NCI-H2081 treated with DMSO at 0.1 percent for 48 hours (cell line): Measurements from ENCODE around the gene TMEM255B.

Experiments
- DNase-seq: peaks from one replicate; lab custom pipeline; 2025; lab: John Stamatoyannopoulos, UW

The TMEM255B gene

DNA sequence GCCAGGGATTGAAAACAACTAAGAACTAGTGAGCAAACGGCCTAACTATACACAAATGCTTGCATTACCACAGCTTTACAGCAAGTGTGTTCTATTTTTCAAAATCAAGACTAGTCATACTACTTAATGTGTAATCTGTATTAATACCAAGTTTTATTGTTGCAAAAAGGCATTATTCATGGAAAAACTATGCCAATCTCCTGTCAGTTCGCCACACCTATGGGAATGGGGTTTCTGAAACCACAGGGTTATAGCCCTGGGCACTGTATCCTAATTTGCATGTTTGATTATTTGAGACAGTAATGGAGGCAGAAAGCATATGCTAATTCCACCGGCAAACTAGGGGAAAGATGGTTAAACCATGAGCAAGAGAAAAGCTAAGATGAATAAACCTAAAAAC, 90.5 kb downstream of the TMEM255B start:
- DNase-seq = no peak

DNA sequence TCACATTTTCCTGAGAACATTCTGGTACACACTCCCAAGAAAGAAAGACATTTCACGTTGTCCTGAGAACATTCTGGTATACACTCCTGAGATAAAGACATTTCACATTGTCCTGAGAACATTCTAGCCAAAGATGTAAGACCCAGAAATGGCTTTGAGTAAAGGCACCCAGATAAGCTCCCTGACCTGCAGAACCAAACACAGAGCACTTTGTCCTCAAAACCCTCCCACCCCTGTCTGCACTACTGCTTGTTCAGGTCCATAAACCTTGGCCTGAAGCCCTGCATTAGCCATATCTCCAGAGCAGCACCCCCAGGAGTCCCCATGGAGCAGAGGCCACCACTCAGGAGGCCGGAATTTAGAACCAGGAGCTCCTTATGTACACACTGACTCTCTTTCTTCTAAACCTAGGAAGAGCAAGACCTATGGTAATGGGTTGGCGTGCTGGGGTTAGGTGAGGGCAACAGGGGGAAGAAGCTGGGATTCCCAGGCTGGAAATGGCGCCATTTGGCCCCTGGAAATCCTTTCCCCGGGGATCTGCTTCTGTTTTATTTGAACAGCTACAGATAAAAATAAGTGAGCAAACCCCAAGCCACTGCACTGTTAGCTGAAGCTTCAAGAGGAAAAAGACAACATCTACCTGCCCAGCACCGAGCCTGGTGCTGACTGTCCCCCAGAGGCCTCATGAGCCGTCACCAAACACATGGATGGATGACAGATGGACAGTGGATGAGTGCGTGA, 91.1 kb downstream of the TMEM255B start:
- no peak for DNase-seq

DNA sequence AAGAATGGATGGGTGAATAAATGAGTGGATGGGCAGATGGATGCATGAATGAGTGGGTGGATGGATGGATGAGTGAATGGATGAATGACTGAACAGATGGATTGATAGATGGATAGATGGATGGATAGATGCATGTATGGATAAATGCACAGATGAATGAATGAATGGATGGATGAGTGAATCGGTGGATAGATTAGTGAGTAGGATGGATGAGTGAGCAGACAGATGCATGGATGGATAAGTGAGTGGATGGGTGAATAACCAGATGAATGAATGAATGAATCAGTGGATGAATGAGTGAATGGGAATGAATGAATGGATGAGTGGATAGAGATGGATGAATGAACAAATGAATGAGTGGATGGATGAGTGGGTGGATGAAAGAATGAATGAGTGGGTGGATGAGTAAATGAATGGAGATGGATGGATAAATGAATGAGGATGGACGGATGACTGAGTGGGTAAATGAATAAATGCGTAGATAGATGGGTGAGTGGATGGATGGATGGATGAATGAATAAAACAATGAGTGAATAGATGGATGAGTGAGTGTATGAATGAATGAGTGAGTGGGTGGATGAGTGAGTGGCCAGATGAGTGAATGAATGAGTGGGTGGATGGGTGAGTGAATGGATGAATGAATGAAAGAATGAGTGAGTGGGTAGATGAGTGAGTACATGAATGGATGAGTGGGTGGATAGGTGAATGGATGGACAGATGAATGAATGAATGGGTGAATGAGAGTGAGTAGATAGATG, 91.9 kb downstream of the TMEM255B start:
- no peak for DNase-seq

DNA sequence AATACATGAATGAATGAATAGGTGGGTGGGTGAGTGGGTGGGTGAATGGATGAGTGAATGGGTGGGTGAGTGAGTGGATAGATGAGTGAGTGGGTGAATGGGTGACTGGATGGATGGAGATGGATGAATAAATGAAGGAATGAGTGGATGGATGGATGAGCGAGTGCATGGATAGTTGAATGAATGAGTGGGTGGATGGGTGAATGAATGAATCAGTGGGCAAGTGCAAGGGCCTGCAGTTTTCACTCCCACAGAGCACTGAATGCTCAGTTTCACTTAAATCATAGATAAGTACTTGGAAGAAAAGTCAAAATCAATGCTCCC, 92.4 kb downstream of the TMEM255B start:
- DNase-seq = no peak

DNA sequence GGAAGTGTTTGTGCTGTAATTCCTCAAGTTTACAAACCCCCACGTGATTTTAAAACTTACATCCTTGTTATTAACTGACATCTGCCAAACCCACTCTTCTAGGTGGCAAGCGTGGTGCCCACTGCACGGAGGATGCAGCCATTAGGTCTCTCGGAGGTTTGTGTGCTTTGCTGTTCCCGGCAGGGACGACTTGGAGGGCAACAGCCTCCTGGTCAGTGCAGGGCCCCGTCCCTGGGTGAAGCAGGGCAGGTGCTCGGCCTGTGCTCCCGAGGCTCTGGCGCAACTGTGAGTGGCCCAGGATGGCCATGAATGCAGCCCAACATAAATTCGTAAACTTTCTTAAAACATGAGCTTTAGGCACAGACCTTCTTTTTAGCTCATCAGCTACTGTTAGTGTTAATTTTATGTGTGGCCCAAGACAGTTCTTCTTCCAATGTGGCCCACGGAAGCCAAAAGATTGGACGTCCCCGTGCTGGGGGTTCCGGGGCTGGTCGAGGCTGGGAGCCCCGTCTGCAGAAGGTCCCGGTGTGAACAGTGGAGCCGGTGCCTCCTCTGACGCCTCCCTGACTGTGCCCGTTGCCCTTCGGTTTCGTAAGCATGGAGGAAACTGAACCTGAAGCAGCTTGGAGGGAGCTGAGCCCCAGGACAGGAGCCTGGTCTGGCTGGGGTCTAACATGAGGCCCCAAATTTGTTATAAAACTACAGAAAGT, 93.0 kb downstream of the TMEM255B start:
- DNase-seq = no peak

DNA sequence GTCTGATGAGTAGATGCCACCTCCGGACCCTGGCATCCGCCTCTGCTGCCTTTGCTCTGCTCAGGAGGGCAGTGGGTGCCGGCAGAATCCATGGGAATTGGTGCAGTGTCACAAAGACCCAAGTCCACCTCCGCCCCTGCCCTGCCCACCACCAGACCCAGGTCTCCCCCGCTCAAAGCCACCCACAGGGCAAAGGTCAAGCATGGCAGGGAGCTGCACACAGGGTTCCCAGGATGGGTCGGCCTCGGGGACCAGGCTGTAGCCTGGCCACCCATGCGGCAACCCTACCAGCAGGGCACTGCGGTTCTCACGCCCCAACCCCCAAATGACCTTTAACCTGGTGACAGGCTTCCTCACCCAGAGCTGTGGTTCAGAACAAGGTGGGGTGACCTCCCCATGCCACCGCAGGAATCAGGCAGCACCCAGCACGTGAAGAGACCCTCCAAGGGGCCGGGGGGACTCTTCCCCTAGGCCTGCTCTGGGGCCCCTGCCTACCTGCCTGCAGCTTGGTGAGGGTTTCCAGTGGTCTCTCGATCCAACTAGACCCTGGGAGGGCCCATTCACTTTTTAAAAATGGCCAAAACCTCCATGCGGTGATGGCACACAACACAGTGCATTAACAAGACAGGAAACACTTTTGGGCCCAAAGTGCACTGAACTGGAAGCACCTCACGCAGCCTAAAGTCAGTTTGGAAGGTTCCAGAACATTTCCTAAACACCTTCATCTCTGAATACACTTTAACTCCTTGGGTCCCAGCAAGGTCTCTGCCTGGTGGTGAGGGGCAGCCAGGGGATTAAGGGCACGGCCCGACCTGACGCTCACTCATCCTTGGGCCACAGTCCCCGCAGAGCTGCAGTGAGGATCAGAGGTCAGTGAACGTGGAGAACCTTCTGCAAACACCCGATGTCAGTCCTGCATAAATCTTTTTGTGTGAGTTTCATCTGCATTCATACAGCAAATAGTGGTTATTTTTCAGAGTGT, 93.8 kb downstream of the TMEM255B start:
- no peak for DNase-seq

DNA sequence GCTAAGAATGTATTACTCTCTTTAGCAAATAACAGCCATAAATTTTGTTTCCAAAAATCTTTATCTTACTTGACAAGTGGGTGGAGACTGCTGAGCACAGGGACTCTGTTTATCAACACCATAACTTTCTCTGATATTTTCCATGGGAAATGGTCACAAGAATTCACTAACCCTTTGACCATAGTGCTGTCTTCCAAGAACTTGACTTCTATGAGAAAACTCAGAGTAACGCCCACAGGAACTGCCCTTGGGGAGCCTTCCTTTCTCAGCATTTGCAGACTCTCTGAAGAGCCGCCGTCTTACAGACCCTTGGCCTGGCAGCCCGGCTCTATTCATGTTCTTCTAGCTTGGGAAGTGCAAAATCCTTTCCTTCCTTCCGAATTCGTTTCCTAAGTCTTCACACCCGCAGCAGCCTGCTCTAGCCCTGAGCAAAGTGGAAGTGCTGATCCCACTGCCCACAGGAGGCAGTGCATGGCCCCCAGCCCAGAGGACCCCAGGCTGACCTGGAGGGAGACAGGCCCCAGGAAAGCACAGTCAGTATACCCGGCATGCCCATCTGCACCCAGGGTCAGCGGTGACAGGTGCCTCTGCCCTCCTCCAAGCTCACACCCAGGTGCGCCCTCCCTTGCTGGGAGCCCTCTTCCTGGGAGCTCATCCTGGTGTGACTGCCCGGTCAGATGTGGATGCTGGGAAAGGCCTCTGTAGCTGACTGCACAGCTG, 94.7 kb downstream of the TMEM255B start:
- no peak for DNase-seq

DNA sequence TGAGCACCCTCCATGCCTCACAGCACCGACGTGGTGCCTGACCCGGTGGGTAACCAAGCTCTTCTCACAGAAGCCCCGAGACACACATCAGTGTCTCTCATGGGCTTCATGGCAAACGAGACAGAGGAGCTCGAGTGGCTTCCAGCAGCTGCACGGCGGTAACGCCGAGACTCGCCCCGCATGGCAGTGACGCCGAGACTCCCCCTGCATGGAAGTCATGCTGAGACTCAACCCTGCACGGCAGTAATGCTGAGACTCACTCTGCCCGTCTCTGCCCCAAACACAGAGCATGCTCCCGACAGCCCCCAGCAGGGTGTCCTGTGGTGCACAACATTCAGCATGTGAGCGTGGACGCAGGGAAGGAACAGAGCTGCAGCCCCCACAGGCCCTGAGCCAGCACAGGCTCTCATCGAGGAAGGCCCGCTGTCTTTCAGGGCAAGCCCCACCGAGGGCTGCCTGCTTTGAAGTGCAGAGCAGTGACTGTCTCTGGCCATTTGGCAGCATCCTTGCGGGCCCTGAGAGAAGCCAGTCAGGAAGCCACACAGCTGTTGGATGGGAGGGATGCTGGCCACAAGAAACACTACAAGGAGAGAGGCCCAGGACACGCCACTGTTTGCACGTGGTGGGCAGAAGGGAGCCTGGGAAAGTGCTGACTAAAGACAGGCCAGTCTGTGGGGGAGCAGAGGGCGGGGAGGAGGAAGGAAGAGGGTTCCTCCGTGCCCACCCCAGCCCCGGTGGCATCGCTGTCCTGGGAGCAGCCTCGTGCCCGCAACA, 95.4 kb downstream of the TMEM255B start:
- DNase-seq = no peak

DNA sequence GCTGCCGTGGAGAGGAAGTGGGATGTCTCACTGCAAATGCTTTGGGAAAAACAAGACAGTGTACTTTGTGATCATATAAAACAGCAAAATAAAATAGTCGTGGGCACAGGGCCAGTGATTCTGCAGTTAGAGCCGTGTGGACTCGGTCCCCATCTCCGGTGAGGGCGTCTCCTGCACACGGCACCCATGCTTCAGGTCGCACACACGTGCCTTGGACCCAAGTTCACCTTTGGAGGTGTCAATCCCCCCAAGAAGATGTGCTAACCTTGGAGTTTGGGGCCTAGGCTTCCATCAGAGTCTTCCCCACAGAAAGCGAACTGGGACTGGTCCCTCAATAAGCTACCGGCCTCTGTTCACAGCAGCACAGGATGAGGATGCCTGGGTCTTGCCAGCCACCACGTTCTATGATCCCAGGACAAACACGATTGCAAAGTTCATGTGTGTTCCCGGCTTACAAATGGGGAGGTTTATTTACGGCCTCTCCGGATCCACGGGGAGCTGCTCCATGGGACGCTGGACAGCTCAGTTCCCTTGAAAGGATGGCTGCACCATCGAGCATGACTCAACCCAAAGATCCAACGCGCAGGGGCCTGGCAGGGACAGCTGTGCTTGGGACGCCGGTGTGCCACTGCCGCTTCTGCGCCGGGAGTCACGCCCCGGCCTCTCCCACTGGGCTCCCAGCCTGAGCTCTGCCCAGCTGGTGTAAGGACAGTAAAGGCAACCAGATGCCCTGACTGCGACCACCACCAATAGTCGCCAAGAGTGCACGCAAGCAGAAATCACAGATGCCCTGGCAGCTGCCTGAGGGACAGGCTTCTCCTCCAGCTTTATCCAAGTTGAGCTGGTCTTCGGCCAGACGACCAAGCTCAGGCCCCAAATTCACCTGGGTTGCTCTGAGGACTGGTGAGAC, 96.2 kb downstream of the TMEM255B start:
- no peak for DNase-seq

DNA sequence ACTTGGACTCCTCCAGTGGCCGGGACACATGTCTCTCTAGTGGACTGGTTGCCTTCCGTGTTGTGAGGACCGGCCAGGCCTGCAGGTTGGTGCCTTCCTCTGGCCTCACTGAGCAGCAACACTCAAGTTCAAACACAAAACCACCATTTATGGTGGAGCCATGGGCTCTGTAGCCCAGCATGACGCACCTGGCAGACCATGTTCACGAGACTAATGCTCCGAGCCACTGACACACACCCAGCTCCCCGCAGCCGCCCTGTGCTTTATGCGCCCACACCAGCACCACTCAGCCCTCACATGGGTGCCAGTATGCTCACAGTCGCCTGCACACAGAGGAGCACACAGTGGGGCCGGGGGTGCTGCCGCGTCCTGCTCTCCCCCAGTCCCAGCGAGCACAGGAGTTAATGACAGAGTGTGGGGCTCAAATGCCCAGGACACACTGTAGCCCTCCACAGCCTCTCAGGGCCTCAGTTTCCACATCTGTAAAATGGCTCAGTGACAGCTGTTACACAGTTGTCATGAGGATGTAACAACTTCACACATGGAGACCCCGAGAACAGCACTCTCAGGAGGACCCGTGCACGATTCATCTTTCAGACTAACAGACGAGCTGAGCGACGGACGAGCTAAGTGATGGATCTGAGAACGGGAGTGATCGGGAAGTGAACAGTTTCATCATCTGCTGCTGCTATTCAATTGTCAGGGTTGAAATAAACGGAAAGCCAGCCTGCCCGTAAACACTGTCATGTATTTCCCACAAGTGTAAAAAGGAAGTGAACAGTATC, 97.1 kb downstream of the TMEM255B start:
- DNase-seq = no peak

DNA sequence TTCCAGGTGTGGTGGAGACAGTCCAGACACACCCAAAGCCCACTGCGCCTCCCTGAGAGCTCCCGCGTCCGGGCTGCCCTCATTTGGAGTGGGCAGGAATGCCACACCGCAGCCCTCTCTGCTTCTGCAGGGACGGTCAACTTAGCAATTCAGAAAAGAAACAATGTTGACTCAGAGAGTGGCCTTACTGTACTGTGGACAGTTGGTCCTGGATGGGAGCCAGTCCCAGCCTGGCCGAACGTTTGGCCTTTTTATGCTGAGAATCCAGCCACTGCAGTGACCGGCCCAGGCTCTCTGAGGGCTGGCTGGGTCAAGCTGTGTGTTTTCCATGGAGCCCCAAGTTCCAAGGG, 97.7 kb downstream of the TMEM255B start:
- no peak for DNase-seq

DNA sequence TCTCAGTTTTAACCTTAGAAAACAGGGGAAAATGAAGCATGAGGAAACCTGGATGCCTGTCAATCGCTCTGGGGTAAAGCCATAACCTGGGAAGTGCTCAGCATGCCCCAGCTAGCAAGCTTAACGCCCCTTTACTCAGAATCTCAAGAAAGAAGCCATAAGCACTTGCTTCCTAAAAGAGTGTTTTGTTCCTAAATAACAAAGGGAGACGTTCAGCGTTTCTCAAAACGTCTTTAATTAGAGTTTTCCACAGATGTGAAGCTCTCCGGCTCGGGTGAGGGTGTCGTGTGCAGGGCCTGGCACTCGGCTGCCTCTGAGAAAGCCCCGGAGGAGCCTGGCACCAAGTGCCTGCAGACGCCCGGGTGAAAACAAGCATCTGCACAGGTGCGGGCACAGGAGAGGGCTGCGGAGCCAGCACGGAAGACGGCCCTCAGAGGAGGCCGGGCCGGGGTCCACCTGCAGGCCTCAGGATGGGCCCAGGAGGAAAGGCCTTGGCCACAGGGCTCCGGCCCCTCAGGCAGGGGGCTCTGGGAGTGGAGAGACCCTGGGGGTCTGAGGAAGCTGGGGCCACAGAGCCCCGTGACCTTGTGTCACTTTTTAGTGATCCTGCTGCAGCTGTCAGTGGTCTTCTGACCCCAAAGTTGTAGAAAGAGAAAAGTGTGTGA, 98.6 kb downstream of the TMEM255B start:
- no peak for DNase-seq

DNA sequence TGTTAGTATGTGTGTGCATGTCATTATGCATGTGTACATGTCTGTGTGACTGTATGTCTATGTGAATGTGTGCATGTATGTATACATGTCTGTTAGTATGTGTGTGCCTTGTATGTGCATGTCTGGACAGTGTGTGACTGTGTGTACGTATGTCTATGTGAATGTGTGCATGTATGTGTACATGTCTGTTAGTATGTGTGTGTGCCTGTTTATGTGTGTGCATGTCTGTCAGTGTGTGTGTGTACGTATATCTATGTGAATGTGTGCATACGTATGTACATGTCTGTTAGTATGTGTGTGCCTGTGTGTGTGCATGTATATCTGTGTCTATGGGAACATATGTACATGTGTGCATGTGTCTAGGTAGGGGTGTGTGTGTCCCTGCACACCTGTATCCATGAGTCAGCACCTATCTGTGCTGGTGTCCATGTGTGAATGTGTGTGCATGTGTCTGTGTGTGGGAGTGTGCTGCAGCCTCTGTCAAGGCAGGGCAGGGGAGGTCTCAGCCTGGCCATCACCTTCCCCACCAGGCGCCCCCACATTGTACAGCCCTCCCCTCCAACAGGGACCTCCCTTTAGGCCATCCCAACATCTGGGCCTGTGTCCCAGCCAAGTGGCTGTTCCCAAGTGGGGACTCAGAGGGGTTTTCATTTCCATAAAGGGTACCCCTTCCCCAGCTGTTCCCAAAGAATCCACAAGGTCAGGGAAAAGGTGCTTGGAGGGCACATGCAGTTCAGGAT, 100.5 kb downstream of the TMEM255B start:
- no peak for DNase-seq

DNA sequence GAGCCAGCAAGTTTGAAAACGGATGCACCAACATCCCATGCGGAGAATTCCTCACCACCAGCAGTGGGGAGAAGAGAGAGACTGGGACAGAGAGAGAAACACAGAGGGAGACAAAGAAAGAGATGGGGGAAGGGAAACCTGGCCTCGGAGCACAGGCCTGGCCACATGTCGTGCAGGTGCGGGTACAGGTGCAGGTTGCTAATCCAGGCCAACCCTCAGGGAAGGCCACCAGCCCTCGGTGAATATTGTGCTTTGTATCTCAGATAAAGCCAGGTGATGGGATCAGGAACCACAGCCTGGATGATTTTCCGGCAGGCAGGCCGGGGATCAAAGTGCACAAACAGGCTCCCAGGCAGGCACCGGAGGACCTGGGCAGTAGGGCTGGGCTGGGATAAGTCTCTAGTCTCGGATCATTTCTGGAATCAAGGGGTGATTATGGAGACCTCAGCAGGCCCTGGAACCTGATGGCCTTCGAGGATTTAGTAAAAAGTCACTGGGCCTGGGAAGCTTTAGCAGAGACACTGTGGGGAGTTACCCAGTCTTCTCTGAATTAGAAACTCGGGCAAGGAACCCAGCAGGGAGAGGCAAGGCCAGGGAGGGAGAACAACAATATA, 101.1 kb downstream of the TMEM255B start:
- no peak for DNase-seq

DNA sequence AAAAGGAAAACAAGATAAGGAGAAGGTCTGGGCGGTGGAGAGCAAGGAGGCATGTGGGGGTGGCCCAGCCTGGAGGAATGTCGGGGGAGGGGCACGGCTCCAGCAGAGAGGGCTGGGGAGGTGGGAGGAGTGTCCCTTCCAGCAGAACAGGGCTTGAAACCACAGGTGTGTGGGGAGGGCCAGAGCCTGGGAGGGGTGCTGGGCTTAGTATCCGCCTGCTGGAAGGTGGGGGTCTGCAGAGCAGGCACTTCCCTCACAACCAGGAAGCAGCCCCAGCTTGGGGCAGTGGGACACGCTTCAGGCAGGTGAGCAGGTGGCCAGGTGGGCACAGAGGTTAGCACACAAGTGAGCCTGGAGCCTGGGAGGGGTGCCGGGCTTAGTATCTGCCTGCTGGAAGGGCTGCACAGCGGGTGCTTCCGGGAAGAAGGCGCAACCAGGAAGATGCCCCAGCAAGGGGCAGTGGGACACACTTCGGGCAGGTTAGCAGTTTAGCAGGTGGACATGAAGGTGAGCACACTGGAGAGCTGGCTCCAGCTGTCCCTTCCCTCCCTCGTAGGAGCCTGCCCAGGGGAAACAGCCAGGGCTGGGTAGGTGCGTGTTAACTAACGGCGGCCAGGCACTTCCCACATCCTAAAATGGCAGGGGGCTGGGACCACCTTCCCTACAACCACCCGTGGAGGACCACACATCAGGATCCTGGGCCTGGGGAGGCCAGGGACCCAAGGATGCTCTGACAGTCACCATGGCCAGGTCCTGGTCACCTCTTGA, 101.8 kb downstream of the TMEM255B start:
- no peak for DNase-seq

DNA sequence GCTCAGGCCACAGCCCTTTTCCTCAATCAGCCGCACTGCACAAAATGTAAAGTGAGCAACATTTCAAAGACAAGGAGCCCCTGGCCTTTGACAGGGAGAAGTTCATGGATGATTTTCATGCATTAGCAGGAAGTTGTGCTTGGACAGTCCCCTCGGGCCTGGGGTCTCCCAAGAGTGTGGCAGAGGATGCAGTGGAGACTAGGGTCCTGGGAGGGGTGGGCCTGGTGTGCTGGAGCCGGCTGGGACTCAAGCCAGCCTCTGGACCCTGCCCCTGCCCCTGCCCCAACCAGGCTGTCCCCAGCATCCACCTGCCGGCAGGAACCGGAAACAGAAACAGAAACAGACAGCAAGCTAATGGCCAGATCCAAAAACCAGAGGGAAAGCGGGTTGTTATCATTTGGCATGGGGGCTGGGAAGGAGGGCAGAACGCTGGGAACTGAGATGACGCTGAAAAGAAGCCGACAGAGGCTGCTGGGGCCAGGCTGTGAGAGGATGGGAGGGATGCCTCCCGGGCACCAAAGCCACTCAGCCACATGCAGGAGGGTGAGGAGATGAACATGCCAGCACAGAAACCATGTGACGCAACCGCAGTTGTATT, 102.5 kb downstream of the TMEM255B start:
- no peak for DNase-seq
